GM21447 (cell line): ENCODE results near the gene TMEM154.

ENCODE experiments used
- ATAC-seq: cut with Tn5 transposase; IDR thresholded peaks from one replicate; pipeline ENCODE4 v1.9.1; 2021; ENCODE audit not compliant: unreplicated experiment

TMEM154 gene

GRCh38 chr4:152679414-152680281, at the start of gene TMEM154:
Gene TMEM154 (minus strand): TSS chr4:152679997. CDS start chr4:152679933, 64 bp downstream.
- peak; percentile 77 for ATAC-seq

DNA sequence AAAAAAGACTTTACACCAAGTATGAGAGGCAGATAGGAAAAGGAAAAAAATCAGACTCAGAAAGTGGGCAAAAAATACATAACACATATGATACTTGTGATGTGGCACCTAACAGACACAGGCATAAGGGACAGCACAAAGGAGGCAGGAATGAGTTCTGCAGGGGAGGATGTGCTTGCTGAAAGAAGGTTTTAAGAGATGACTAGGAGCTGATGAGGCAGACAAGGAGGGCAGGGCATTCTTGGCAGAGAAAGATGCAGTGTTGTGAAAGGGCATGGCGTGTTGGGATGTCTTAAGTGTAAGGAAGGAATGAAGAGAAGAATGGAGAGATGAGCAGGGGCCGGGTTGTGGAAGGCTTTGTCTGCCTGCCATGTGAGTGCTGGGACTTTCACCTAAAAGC, 49.7 kb upstream of the TMEM154 start:
- no peak for ATAC-seq

DNA sequence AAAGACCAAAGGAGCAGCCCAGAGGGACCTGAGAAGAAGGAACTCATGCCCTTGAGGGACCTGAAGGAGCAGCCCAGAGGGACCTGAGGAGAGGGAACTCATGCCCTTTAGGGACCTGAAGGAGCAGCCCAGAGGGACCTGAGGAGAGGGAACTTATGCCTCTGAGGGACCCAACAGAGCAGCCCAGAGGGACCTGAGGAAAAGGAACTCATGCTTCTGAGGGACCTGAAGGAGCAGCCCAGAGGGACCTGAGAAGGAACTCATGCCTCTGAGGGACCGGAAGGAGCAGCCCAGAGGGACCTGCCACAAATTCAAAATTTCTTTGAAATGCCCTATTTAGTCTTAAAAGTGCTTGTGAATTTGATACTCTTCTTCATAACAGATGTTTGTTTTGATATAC, 48.5 kb upstream of the TMEM154 start:
- ATAC-seq = no peak

DNA sequence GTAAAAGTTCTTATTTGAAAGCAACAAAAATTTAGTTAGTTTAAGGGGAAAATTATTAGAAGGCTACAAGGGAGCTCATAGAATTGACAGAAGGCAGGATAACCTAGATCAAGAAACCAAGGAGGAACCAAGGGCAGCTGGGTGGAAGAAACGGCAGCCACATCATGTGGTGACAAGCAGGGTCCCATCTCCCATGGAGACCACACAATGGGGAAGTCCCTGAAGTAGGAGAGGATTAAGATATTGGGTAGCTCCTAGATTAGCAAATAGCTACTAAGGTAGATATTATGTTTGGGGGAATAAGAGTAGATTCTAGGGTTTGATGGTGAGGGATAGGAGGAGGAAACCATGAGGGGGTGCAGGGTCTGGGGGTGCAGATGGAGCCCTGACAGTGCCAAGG, 48.0 kb upstream of the TMEM154 start:
- no peak for ATAC-seq

DNA sequence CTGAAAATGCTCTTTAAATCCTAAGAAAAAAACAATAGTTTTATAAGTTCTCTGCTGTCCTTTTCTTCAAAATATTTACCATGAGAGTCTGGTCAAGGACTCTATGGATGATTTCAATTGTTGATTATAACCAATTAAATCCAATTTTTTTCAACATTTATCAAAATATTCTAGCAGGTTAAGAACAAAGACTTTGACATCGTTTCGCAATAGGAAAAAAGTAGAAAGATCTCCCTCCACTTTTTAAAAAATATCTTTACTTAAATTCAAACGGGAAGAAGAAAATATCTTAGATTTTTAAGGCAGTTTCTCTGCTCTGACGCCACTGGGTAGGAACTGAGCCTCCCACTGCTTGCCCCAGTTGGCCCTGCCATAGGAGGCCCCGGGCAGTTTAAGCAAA, 44.7 kb upstream of the TMEM154 start:
- no peak for ATAC-seq

GRCh38 chr4:152723236-152723635, 43.4 kb upstream of the TMEM154 start:
- ATAC-seq = no peak

- no peak for ATAC-seq
Measured at GRCh38 chr4:152719801-152720556, 40.2 kb upstream of the TMEM154 start.

- no peak for ATAC-seq
Measured at GRCh38 chr4:152719291-152719690, 39.5 kb upstream of the TMEM154 start.

GRCh38 chr4:152715076-152715475, 35.3 kb upstream of the TMEM154 start:
- ATAC-seq = no peak

- ATAC-seq = no peak
Measured at GRCh38 chr4:152713951-152714705, 34.3 kb upstream of the TMEM154 start.

DNA sequence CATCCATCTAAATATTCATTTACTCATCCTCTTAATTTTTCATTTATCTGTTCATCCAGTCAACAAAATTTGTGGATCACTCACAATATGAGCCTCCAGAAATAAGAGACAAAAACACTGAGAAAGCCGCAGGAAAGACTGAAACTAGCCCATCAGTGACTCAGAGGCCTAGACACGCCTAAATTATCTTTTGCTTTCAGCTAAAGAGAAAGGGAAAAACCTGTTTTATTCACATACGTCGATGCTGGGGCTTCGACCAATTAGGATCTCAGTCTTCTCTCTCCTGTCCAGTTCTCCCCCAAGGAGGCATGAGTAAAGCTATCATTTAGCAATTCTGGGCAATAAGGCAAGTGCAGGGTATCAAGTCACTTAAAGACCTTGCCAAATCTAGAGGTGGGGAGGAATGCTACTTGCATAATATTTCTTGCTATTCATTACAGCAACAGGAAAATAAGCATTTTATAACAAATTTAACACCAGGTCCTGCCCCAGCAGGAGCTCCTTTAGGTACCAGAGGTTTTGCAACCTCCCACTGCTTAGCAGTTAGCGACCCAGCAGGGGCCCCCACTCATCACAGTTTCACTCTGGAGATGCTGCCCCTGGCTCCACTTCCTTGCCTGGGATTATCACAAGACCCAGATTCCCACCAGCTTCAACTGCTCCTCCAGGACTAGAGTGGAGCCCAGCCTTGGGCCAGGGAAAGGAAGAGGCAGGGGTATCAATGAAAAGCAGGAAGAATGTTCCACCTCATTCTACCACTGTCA, 30.1 kb upstream of the TMEM154 start:
- ATAC-seq = peak; percentile 65

- ATAC-seq = no peak
Measured at GRCh38 chr4:152708796-152709195, 29.0 kb upstream of the TMEM154 start.

DNA sequence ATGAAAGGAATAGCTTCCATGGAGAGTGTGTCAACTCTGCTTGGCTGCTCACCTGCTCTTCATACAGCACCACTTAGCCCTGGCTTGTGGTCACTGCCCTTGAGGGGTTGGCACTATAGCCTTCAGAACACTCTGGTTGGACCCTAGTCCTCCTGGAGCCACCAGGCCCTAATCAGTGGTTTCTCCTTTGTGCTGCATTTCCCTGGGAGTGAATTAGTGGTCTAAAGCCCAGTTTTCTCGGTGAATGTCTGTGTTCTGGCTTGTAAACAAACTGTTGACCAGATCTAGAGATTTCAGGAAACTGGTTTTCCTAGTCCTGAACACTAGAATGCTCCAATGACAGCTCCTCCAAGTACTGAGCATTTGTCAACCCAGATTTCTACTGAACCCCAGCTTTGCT, 28.6 kb upstream of the TMEM154 start:
- no peak for ATAC-seq

DNA sequence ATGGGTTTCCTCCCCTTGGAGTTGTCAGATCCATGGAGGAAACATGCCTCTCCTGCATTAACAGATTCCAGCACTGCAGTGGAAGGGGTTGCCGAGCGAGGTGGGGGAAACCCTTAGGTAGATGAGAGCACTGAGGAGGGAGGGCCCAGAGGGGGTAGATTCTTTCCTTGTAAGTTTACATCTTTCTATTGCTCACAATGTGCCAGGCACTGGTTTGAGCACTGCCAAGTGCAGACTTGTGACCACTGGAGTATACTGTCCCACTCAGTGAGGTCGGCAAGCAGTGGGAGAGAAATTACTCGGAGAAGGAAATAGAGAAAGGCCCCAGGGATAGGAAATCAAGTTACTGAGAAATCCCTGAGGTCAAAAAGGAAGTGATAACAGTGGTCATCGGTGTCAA, 27.8 kb upstream of the TMEM154 start:
- ATAC-seq = no peak

DNA sequence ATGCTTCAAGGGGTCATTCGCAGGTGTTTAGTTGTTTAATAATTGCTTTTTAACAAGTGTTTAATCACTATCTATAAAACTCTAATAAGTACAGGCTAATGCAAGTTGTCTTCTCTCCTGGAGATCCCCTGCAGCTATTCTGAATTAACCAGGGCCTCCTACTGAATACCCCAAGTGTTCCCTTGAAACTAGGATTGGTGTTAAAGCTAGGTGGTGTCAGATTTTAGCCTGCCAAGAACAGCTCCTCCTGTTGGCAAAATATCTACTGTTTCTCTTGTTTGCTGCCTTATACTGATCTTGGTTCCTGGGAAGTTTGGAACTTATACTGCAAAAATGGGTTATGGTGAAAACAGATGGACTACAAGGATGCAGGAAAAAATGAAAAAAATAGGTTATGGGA, 26.1 kb upstream of the TMEM154 start:
- ATAC-seq = no peak

DNA sequence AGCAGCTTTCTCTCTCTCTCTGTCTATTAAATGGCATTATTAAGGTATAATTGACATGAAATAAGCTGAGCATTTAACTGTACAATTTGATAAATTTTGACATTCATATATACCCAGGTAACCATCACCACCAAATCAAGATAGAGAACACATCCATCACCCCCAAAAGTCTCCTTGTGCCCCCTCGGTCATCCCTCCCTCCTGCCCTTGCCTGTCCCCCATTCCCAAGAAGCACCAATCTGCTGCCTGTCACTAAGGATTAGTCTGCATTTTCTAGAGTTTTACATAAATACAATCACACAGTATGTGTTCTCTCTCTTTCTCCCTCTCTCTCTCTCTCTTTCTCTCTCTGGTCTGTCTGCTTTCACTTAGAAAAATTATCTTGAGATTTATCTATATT, 25.0 kb upstream of the TMEM154 start:
- no peak for ATAC-seq

GRCh38 chr4:152700151-152700550, 20.4 kb upstream of the TMEM154 start:
- ATAC-seq = no peak

DNA sequence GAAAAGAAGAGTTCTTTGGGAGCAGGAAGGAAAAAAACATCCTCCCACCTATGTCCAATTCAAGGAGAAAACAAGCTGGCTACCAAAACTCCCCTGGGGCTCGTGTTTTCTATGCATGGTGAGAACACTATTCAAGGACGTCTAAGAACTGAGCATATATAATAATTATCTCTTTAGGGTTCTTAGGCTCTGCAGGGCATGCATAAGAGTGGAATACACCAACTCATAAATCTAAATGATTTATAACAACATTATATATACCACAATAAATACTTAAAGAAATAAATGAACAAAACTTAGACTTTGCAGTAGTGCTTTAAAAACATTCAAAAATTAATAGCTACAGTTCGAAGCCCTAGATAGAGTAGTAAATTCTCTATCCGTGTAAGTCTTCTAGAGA, 19.5 kb upstream of the TMEM154 start:
- no peak for ATAC-seq

DNA sequence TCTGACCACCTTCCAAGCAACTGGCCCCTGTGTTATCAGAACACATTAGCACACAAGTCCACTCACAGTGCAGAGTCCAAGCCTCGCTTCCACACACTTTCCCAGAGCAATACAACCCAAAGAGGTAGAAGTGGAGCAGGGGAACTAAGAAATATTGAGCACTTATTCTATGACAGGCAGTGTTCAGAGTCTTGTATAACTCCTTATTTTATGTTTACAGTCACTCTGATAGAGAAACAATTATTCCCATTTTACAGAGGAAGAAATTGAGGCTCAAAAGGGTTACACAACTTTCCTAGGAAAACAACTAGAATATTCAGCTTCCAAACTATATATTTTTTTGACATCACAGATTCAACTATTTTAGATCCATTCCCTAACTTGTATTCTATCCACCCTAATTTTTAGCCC, 18.3 kb upstream of the TMEM154 start:
- ATAC-seq = no peak

DNA sequence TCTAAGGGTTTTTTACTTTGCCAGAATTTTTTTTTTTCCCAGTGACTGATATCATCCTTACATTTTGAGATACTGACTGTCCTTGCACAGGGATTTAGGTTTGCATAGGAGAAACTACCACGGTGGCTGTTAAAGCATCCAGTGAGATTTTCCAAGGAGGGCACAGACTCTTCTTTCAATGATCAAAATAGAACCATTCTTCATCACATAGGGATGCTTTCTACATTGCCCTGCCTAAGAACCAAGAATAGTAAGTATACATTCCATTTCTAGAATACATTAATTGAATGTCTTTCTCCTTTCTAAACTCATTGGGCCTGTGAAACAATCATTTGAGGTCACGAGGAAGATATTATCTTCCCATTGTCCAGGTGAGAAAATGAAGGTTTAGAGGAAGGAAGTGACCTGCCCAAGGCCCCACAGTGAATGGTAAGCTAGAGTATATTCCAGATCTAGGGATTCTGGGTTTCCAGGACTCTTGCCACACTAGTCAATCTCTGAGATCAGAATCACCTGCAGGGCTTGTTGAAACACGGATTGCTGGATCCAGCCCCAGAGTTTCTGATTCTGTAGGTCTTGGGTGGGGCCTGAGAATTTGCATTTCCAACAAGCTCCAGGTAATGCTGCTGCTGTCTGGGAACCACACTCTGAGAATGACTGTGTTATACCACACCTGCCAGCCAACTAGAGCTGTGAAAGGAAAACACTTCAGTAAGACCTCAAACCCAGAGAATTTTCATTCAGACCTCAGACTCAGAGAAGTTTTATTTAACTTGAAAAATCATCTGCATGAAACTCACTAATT, 17.7 kb upstream of the TMEM154 start:
- ATAC-seq = no peak
